Anterior cingulate cortex (tissue), 58 donors: ENCODE measurements around the gene CPNE7.
A peak's percentile ranks its signal among the peaks of the same experiment; 100 is the strongest.
"Not testable (repeated sequence)": the region's sequence is repeated elsewhere in the genome, so short reads cannot be mapped to it uniquely, and the experiment has no call there.

ENCODE experiments used
- DNase-seq, 58 donors: peaks; one replicate each; lab custom pipeline; 2025; lab: John Stamatoyannopoulos, UW

The CPNE7 gene

GRCh38 chr16:89581045-89581695 lies 5.6 kb downstream of the CPNE7 start:
- no peak for DNase-seq

GRCh38 chr16:89581861-89582563 lies 6.5 kb downstream of the CPNE7 start:
- DNase-seq, result no peak

- DNase-seq, result no peak
Measured at GRCh38 chr16:89582614-89583196, 7.1 kb downstream of the CPNE7 start.

GRCh38 chr16:89583197-89583894 lies 7.8 kb downstream of the CPNE7 start:
- DNase-seq, result no peak

GRCh38 chr16:89583895-89584644 lies 8.5 kb downstream of the CPNE7 start:
- no peak for DNase-seq

- peak in 1 of 58 donors; percentile 41 for DNase-seq
Measured at GRCh38 chr16:89584768-89585549, 9.4 kb downstream of the CPNE7 start.

GRCh38 chr16:89586218-89586617 lies 10.7 kb downstream of the CPNE7 start:
- no peak for DNase-seq

- DNase-seq, result no peak
Measured at GRCh38 chr16:89586853-89587252, 11.3 kb downstream of the CPNE7 start.

- not testable (repeated sequence) for DNase-seq
Measured at GRCh38 chr16:89587676-89588075, 12.1 kb downstream of the CPNE7 start.

- no peak for DNase-seq
Measured at GRCh38 chr16:89588413-89589109, 13.0 kb downstream of the CPNE7 start.

- DNase-seq, result no peak
Measured at GRCh38 chr16:89589241-89589926, 13.8 kb downstream of the CPNE7 start.

- no peak for DNase-seq
Measured at GRCh38 chr16:89593841-89594240, 18.3 kb downstream of the CPNE7 start.

- no peak for DNase-seq
Measured at GRCh38 chr16:89595330-89596060, 19.9 kb downstream of the CPNE7 start.

- no peak for DNase-seq
Measured at GRCh38 chr16:89596061-89596689, 20.6 kb downstream of the CPNE7 start.

- no peak for DNase-seq
Measured at GRCh38 chr16:89596957-89597649, 21.5 kb downstream of the CPNE7 start.

- no peak for DNase-seq
Measured at GRCh38 chr16:89598199-89598598, 22.6 kb downstream of the CPNE7 start.

GRCh38 chr16:89599451-89599858 lies 23.9 kb downstream of the CPNE7 start:
- no peak for DNase-seq
